GDM1 (cell line): Measurements from ENCODE around the gene ZFP92.

Source experiments
- DNase-seq: peaks from one replicate; lab custom pipeline; 2025; lab: John Stamatoyannopoulos, UW

The ZFP92 gene

DNA sequence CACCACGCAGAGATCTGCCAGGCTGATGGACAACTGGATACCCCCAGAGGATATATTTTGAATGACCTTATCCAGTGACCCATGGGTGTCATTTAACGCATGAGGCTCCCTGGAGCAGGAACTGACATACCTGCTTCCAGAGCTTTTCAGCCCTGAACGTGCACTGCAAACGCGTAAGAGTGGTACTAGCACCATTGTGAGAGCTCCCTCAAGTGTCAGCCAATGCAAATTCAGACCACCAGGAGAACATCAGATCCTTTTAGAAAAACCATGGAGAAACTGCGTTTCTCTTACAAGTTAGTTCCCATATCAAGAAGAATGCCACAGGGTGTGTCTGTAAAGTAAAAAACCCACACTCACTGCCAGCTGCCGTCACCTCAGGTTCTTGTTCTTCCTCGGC, 27.3 kb downstream of the ZFP92 start:
- no peak for DNase-seq

DNA sequence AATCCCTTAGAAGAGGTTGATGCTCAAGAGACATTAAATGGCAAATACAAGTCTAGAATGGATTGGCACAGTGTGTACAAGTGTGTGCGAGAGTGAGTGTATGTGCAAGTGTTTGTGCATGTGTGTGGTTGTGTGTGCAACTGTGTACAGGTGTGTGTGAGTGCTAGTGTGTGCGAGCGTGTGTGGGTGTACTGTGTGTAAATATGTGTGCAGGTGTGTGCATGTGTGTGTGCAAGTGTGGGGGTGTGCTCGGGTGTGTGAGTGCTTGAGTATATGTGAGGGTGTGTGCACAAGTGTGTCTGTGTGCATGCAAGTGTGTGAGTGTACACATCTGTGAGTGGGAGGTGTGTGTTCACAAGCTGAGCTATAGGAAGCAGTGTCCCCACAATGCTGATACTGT, 28.7 kb downstream of the ZFP92 start:
- DNase-seq, result no peak

DNA sequence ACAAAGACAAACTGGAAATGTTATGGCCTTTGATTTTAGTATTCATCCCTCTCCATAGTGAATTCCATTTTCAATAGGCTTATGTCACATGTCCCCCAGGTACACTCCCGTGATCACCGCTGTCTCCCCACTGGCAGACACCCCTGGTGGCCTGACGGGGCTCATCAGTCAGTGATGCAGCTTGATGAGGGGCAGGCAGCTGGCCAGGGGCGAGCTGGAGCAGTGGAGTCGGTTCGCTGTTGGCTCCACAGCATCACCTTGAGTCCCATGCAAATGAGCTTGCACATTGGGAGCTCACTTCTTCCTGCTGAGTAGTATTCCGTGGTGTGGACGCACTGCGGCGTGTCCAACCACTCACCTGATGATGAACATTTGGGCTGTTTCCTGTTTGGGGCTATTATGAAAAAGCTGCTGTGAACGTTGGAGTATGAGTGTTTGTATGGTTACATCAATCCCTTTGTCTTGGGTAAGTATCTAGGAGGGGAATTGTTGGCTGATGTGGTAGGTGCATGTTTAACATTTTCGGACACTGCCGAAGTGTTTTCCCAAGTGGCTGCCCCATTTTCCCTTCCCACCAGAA, 29.4 kb downstream of the ZFP92 start:
- DNase-seq, result no peak

DNA sequence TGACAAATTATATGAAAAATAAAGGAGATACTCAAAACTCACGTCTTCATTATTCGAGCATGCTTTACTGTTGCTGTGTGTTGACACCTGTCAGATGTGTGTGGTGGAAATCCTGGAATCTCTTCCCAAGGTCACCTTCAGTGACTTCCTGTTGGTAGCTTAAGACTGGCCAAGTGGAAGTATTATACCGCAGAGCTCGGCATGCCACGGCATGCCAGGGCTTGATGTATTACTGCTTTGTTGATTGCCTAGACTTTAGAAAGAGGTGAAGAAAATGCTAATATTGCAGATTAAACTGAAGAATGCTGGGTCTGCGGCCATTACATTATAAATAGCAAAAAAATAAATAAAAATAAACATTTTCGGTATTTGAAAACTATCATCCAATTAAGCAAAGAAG, 30.0 kb downstream of the ZFP92 start:
- DNase-seq, result no peak

DNA sequence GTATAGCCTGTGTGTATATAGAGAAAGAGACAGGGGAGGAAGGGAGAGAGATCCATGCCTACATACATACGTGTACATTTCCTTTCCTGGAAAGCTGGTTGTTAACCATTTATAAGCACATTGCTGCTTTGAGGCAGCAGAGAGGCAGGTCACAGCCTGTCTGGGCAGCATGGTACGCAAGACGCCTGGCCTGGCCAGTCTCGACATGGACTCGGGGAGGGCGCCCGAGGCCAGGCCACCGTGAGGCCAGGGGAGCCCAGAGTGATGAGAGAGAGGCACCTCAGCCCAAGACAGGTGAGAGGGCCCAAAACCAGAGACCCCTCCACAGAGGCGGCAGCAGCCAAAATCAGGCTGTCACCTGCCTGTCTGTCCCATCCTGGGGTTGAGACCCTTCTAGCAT, 30.7 kb downstream of the ZFP92 start:
- DNase-seq, result no peak

DNA sequence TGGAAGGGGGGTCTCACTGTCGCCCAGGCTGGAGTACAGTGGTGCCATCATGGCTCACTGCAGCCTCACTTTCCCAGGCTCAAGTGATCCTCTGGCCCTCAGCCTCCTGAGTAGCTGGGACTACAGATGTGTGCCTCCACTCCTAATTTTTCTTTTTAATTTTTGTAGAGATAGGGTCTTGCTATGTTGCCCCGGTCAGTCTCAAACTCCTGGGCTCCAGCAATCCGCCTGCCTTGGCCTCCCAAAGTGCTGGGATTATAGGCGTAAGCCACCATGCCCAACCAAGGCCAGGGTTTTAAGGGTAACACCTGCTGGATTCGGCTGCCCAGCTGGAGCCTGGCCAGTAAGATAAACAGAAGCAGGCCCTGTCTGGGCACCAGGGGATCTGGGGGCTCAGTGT, 31.2 kb downstream of the ZFP92 start:
- no peak for DNase-seq

DNA sequence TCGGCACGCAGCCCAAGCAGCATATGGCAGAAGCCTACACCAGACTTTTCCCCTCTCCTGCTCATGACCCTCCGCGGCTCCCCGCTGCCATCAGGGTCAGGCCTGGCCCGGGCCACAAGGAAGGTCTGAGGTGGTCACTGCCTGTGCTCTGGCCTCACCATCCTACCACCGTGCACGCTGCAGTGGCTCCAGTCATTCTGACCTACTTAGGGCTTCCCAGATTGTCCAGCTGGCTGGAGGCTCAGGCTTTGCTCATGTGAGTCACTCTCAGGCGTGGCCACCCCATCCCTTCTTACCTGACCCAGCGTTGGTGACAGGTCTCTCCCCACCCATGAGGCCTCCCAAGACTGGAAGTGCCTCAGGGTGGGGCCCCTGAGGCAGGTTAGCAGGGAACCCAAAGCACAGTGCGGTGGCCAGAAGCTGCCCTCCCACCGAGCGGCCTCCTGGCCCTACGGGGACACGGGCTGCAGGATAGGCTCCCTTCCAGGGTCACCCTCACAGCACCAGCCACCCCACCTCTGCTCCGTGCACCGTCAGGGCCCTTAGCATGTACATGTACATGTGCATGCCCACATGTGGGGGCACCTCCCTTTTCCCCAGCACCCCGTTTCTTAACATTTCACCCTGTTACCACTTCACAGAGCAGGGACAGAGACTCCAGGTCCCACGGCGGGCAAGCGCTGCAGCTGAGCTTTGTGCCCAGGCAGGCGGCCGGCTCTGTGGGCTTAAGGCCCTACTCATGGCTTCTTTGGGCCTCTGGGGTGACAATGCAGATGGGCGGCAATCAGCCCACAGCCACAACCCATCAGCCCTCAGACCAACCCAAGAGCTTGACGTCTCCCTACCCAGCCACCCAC, 32.4 kb downstream of the ZFP92 start:
- no peak for DNase-seq

DNA sequence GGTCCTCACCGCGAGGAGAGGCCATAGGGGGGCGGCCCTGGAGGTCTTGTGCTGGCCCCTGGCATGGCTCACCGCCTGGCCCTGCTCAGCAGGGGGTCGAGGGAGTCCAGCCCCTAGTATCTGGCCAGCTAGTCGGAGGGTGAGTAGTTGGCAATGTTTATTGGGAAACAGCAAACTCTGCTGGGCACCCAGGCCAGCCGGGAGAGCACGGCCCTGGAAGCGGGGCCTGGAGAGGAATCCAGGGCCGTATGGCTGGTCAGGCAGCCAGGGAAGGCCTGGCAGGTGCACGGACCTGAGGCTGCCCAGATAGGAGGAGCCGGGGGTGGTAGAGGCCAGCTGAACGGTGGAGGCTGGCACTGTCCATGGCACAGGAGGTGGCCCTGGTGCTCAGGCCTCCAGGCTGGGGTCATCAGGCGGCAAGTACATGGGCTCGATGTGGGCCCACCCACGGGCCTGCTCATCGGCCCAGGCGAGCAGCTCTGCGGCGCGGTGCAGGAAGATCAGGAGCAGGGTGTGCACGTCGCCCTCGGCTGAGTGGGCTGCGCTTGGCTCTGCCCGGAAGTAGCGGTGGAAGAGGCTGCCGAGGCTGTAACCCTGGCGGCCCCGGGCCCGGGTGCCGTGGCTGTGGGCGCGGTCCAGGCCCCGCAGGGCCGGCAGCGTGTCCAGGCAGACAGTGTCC, 33.2 kb downstream of the ZFP92 start:
- no peak for DNase-seq

DNA sequence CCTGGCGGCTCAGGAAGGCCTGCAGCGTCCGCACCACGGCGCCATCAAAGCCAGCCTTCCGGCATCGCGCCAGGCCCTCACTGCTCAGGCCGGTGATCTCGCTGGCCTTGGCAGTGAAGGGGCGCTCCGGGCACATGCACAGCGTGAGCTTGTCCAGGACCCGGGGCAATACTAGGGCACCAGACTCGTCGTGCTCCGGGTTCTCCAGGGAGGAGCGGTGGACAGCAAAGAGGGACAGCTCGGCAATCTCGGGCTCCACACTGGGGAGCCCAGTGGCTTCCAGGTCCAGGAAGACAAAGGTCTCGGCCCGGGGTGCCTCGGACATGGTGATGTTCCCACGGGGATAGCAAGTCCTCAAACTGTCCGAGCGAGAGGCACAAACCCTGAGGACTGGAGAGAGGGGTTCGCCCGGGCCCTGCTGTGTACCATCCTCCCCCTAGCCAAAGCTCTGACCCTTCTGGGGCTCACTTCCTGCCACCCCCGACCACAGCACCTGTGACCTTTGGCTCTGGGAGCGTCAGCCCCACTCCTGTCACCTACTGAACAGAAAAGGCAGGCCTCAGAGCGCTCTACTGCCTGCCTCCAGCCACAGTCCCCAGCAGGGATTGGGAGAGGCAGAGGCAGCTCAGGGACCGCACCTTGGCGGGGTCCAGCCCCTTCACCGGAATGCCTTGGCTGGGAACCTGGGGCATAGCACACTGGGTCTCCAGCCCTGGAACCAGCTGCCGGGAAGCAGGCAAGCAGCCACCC, 34.0 kb downstream of the ZFP92 start:
- DNase-seq, result no peak

DNA sequence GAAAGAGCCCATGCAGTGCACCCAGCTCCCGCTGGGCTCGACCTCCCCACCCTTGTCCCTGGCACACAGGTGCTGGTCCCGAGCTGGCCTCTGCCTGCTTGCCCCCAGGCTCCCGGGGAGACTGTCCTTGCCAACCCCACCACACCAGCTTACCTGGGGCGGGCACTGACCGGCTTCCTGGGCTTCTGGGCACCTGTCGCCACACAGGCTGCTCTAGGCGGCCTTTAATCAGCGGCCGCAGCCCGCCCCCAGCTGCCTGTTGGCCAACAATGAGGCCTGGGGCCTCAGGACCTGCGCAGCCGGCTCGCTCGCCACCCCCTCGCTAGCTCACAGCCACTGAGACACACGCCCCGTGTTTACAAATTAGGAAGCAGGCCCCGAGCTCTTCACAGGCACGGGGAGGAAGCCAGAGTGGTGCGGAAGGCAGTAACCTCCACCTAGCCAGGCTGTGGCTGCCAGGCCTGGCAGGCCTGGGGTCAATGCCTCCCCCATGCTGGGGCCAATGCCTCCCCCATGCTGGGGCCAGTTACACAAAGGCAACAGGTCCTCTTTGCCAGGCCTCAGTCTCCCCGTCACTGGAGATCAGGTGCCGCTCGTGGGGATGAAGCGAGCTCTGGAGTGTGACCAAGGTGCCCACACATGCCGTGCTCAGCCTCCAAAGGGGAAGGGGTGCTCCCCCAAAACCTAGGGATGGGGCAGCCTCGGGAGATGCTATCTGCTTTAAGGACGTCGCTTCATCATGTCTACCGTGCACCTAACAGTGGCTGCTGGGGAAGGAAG, 34.8 kb downstream of the ZFP92 start, which contains the start of gene TREX2:
Gene TREX2 (minus strand): TSS at position 201 of the 780 bp plus-strand sequence. CDS start 626 bp downstream, outside the sequence.
- DNase-seq, result no peak

DNA sequence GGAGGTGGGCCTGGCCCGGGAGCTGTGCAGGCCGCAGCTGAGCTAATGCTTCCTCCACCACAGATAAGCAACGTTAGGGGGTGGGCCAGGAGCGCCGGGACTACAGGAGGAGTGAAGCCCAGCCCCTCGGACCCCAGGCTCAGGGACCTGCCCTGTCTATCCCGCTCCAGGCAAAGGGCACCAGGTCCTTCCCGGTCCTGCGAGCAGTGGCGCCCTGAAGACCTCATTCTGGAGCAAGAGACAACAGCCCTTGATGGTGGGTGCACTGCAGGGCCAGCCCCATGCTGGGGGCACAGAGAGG, 35.3 kb downstream of the ZFP92 start:
- no peak for DNase-seq

DNA sequence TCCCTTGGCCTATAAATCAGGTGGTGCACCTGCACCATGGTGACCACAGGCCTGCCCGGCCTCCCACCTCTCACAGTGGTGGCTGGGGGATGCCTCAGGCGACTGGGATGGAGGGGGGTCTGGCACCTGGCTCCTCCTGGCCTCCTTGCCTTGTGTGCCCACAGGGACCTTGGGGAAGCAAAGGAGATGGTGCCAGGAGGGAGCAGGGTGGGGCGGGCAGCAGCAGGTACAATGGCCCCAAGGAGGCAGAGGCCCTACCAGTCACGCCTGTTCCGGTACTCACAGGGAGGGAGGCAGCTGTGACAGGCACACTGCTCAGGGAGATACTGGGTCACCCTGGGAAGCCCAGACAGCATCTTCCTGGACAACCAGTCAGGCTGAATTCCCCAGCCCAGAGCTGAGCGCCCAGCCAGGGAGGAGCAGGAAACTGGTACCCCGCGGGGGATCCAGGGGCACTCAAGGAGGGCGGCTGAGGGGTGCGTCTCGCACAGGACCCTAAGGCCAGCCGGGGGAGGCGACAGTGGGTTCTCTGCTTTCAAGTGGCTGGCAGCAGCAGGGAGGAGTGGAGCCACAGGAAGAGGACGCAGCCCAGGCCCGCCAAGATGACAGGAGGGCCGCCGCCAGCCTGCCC, 35.8 kb downstream of the ZFP92 start:
- DNase-seq, result no peak

DNA sequence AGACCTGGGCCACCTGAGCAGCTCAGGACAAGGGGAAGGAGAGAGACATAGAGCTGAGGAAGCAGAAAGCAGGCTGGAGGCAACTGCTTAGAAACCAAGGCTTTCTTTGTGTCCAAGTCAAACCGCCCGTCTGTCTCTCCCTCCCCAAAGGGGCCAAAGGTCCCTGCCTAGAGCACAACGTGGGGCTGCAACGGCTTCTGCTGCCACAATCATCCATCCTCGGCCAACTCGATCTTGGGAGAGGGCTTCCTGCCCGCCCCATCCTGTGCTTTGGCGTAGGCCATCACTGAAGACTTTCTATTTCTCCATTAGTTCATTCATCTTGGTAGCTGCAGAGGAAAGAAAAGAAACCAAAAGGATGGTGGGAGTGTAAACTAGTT, 36.3 kb downstream of the ZFP92 start:
- DNase-seq, result no peak

DNA sequence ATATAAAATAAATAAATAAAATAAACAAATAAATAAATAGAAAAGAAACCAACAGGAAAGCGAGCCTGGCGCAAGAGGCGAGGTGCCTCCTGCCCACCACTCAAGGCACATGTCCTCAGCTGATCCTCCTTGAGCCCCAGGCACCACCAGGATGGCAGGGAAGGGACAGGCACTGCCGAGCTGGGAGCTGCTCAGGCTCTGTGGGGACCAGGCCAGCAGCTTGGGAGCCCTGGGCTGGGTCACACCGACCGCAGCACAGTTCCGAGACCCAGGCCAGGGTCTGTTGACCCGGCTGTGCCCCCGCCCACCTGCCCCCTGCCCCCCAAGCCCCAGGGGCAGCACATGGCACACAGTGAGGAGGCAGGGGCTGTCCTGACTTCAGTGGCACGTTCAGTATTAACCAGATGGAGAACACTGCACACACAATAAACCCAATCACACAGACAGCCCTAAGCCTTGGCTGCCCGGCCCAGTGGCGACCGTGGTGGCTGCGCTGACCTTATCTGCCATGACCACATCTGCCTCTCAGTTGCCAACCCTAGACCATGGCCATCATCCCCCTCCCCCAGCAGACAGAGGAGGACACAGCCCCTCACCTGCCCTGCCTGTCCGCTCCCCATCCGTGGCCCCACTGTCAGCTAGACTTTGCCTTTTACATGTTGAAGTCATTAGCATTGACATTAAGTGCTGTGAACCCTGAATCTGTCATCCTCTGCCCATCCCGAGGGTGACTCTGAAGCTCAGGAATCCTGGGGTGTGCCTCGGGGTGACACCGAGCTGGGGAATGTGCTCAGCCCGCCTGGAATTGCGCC, 37.5 kb downstream of the ZFP92 start:
- DNase-seq, result no peak

DNA sequence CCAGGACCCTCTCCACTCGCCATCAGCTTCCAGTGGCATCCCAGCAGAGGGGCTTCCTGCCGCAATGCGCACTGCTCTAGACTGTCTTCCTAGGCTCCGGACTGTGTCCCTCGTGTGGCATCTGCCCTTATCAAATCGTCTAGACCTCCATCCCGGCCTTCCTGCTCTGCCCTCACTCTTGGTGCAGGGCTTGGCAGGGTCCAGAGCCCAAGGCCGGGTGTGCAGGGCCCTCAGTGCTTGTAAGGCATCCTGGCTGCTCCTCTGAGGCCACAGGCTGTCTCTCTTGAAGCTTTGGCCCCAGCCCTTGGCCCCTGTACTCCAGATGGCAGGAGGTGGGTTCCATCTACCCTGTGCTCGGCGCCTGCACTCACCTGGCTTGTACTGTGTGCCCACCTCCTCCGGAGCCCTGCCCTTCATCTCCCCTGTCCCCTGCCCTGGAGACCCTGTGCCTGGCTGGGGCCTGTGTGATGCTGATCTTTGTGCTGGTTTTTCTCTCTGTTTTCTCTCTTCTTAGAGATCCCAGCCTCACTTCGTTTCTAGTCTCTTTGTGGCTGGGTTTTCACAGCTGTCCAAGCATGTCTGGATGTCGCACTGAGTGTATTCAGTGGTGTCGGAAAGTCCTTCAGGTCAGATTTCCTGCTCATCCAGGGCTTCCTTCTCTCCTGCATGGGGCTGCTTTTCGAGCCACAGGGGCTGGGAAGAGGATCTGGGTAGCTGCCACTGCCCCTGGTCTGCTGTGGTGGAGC, 38.3 kb downstream of the ZFP92 start:
- DNase-seq, result no peak

DNA sequence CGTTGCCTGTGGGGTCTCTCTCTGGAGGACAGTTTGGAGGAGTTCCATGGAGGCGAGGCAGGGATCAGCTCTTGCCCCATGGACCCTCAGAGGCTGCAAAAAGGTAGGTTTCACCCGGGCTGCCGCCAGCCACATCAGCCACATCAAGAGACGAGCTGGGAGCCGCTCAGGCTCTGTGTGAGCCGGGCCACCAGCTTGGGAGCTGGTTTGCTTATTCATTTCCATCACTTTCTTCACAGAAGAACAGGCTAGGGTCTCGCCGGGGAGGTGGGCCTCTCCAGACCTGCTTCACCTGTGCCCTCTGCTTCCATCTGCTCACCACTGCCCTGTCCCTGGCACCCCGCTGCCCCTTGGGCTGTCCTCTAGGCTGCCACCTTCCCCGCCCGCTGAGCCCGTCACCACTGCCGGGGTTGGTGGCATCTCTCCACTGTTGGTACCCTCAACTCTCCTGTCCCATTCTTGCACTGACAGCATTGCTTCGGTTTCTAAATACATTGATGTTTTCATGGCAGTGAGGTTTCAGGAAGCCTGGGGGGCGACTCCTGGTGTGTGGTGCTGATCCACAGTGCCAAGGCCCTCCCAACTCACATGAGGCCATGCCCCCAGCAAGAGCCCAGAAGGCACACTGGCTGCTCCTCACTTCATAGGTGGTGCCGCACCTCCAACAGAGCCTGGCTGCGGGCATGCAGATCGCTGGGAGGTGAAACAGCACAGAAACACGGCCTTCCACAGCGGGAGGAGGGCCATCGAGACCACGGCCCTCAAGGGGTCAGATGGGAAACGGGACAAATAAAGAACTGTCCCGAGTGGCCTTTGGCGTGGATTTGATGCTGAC, 39.1 kb downstream of the ZFP92 start:
- no peak for DNase-seq

DNA sequence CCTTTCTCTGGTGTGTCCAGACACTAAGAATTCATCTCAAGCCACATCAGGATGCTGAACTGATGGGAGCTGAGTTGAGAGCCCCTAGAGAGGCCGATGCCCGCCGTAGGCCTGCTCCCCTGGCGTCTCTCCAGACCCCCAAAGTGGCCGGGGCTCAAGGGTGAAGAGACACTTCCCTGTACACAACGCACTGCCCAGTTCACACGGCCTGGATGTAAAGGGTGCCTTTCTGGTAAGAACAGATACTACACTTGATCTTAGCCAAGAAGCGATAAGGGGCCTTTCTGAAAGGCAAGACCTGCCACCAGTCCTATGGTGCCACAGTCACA, 39.6 kb downstream of the ZFP92 start:
- DNase-seq, result no peak

DNA sequence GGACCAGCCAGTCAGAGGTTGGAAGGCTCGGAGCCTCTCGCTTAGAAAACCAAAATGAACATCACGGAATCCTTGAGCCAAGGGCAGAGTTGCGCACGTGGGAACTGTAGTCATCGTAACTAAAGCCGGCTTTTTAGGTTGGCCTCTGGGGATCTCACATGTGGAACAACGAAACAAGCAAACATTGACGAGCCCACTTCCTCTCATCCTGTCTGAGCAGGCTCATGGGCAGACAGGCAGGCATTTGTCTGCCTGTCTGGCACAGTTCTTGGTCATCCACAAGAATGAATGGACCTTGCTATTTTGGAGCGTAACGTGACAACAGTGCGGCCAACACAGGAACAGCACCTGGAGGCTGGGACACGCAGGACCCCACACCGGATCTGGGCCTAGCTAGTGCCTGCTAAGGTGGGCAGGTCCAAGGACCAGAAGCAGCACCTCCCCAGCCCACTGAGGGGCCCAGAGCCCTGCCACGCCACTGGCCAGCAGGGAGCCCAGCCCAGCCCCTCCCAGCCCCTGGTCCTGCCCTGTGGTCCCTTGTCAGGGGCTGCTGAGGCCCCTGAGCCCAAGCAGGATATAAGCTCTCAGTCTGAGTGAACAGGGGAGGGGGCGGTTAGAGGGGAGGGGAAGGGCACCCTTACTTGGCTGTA, 43.8 kb downstream of the ZFP92 start:
- DNase-seq, result no peak

DNA sequence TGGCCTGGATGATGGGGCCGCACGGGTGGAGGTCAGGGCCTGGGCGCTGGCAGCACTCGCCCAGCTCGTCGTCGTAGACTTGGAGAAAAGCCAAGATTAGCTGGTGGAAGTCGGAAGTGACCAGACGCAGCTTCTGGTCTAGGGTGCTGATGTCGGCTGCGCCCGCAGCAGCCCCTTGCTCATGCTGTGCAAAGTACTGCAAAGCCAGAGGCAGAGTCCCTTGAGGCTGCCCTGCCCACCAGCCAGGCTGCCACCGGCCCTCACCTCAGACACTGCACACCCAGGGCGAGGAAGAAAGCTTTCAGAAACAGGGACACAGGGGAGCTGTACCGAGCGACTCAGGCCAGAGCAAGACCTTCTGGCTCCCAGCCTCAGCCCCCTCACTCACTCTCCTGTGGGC, 44.3 kb downstream of the ZFP92 start:
- DNase-seq, result no peak
